ENCODE results near the gene ATP5MC3. TPM values are rescaled to one million over a fixed set of nuclear protein-coding genes. Genes with fewer than 3 reads are reported as not detected.

The ATP5MC3 gene
- total and polyA plus RNA-seq, 2 donors (not counting 3 experiments of a cell fraction or from before 2014, with no cell fraction given), result 201 to 452 TPM

DNA sequence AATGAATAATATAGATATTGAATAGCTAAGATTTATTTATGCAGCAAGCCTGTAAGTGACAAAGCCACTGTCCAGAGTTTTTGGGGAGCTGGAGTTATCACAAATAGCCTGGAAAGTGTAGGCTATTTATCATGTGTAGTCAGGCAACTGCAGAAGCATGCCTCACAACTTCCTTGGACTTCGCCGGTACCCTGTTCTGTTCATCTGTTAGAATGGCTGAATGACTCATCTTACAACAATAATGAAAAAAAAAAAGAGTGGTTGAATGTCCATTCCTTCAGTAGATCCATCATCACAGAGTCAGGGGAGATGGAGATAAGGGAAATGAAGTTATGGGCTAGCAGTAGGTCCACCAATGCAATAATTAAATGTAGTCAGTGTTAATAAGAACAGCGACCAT lies 24.0 kb upstream of the ATP5MC3 start:
- Histone ChIP-seq H3K4me1 (ENCODE audit: control insufficient read depth, extremely low read depth, insufficient read depth, low read length) (no peaks in the 10 kb centered on the region), H2AFZ (ENCODE audit: low read depth, low read length) (no peak overlapping the region), H3K9ac (replicated peaks; ENCODE audit: extremely low read depth, insufficient read depth, low read length) (no peak overlapping the region), H3K79me2 (ENCODE audit: control insufficient read depth, insufficient read depth, low read length) (no peaks in the 10 kb centered on the region), H3K27me3 (ENCODE audit: control insufficient read depth in 2 of 2, insufficient read depth in 2 of 2, low read length in 2 of 2) (peaks cover 0 to 15% of the 10 kb centered on the region in 2 experiments), H3K27ac (ENCODE audit: insufficient read depth, low read depth, low read length) (no peak overlapping the region), H3K36me3 (ENCODE audit: control insufficient read depth in 2 of 2, extremely low read depth in 1 of 2, insufficient read depth in 2 of 2, low read length in 2 of 2) (no peaks in the 10 kb centered on the region), H3K4me2 (ENCODE audit: insufficient read depth, low read length) (no peak overlapping the region), H4K20me1 (replicated peaks; ENCODE audit: control insufficient read depth, extremely low read depth, insufficient read depth, low read length) (no peaks in the 10 kb centered on the region), H3K9me3 (replicated peaks; ENCODE audit: control insufficient read depth, insufficient read depth, low read length) (no peaks in the 10 kb centered on the region), H3K4me3 (replicated peaks in 1 of 3; ENCODE audit: insufficient read depth in 1 of 3, low read depth in 1 of 3, low read length in 3 of 3) (no peak overlapping the region), H3K9me1 (replicated peaks; ENCODE audit: control insufficient read depth, extremely low read depth, insufficient read depth, low read length) (no peaks in the 10 kb centered on the region)
- ChIA-PET CTCF (interaction anchor here (1.3 to 2.8 kb wide), 3 partner anchors 11 to 892 kb away, joined by 3 to 22 read pairs (median 18); no protein-coding TSS in a partner anchor), POLR2A (interaction anchor here (0.6 kb wide), 1 partner anchor 63 kb away, joined by 4 read pairs; no protein-coding TSS in a partner anchor)
- FAIRE-seq, result no peak
- dilution Hi-C loops (cut with MboI; ENCODE audit: extremely low pct_ligation_motif_present, low sequenced_read_pairs), result no loop called here
- peak; percentile 48 for TF ChIP-seq FOS (IDR thresholded peaks at IDR 0.05; ENCODE audit: borderline replicate concordance, insufficient read depth, low read length)
- TF ChIP-seq GATA2 (IDR thresholded peaks at IDR 0.05; ENCODE audit: insufficient read depth, insufficient read length, low read depth, low read length), result no peak
- no peak for TF ChIP-seq POLR2AphosphoS5 (IDR thresholded peaks at IDR 0.05; ENCODE audit: insufficient read depth, low read depth, low read length)
- TF ChIP-seq JUN (IDR thresholded peaks at IDR 0.05; ENCODE audit: borderline replicate concordance, insufficient read depth, insufficient read length, low read depth), result peak; percentile 5
- TF ChIP-seq EZH2 (IDR thresholded peaks at IDR 0.05; ENCODE audit: borderline replicate concordance, low read depth, low read length, severe bottlenecking), result no peak
- intact Hi-C loops (cut with micrococcal nuclease), result no loop called here
- BruUV-seq (replicated peaks), result no TSS peak
- peak; percentile 16 for DNase-seq (ENCODE audit: low read depth, low spot score)

DNA sequence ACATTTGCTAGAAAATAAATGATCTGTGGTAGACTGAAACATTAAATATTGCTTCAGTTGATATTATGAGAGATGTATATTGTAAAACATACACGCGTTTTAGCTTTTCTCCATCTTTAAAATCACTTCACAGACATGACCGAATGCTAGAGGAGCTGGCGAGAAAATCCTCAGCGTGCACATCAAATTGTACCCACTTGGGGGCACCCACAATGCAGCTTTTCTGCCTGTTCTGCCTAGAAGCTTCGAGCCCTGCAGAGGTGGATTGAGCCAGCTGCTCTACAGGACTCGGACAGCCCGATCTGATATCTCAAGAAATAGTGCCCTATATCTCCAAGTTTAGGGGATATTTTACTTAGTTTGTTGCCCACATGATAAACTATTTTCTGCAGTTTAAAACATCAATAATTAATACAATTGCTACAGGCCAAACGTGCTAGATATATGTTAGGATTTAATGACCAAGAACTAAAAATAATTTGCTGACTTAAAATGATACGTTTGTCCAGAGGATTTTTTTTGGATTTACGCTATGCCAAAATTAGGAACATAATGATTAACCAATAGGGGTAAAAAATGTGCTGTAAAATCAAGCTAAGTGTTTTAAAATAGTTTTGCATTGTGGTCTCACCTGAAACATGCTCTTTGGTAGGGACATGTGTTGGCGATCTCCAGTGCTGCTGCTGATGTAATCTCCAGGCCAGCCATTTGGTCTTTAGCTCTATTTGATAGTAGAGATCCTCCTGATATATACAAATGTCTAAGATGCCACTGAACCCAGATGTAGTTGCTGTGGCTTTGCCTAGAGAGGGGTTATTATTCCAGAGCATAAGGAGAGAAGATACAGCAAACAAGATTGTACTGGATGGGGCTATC lies 22.3 kb upstream of the ATP5MC3 start:
- Histone ChIP-seq H3K27ac (ENCODE audit: insufficient read depth, low read depth, low read length) (no peak overlapping the region), H3K9ac (replicated peaks; ENCODE audit: extremely low read depth, insufficient read depth, low read length) (no peak overlapping the region), H3K4me2 (ENCODE audit: insufficient read depth, low read length) (no peak overlapping the region), H3K9me3 (replicated peaks; ENCODE audit: control insufficient read depth, insufficient read depth, low read length) (no peaks in the 10 kb centered on the region), H3K36me3 (ENCODE audit: control insufficient read depth in 2 of 2, extremely low read depth in 1 of 2, insufficient read depth in 2 of 2, low read length in 2 of 2) (no peaks in the 10 kb centered on the region), H2AFZ (ENCODE audit: low read depth, low read length) (no peak overlapping the region), H3K4me3 (replicated peaks in 1 of 3; ENCODE audit: insufficient read depth in 1 of 3, low read depth in 1 of 3, low read length in 3 of 3) (no peak overlapping the region), H4K20me1 (replicated peaks; ENCODE audit: control insufficient read depth, extremely low read depth, insufficient read depth, low read length) (no peaks in the 10 kb centered on the region), H3K27me3 (ENCODE audit: control insufficient read depth in 2 of 2, insufficient read depth in 2 of 2, low read length in 2 of 2) (peaks cover 0 to 13% of the 10 kb centered on the region in 2 experiments), H3K4me1 (ENCODE audit: control insufficient read depth, extremely low read depth, insufficient read depth, low read length) (no peaks in the 10 kb centered on the region), H3K79me2 (ENCODE audit: control insufficient read depth, insufficient read depth, low read length) (no peaks in the 10 kb centered on the region), H3K9me1 (replicated peaks; ENCODE audit: control insufficient read depth, extremely low read depth, insufficient read depth, low read length) (no peaks in the 10 kb centered on the region)
- dilution Hi-C loops (cut with MboI; ENCODE audit: extremely low pct_ligation_motif_present, low sequenced_read_pairs) (no loop called here), intact Hi-C loops (cut with micrococcal nuclease) (loop anchor here (1.0 to 2.0 kb wide), 3 partner anchors 47 to 125 kb away; no protein-coding TSS in a partner anchor)
- FAIRE-seq (peak; percentile 12), DNase-seq (ENCODE audit: low read depth, low spot score) (peak; percentile 54)
- BruUV-seq (replicated peaks), result no TSS peak
- CTCF ChIA-PET, result interaction anchor here (0.6 to 2.8 kb wide), 21 partner anchors 8 to 908 kb away, joined by 3 to 26 read pairs (median 4); no protein-coding TSS in a partner anchor
- TF ChIP-seq, protein P1, sequence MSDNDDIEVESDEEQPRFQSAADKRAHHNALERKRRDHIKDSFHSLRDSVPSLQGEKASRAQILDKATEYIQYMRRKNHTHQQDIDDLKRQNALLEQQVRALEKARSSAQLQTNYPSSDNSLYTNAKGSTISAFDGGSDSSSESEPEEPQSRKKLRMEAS (IDR thresholded peaks at IDR 0.05; ENCODE audit: insufficient read depth, insufficient read length), result no peak
- TF ChIP-seq JUN (IDR thresholded peaks at IDR 0.05; ENCODE audit: borderline replicate concordance, insufficient read depth, insufficient read length, low read depth), result no peak
- TF ChIP-seq CTCF (IDR thresholded peaks at IDR 0.05; ENCODE audit: extremely low read depth in 1 of 2, insufficient read depth in 1 of 2, low read depth in 1 of 2, low read length in 2 of 2), result peak; percentile 39 to 54
- no peak for TF ChIP-seq MYC (IDR thresholded peaks at IDR 0.05; ENCODE audit: low read depth, low read length)
- no peak for TF ChIP-seq POLR2AphosphoS5 (IDR thresholded peaks at IDR 0.05; ENCODE audit: insufficient read depth, low read depth, low read length)
- POLR2A ChIA-PET, result no interaction called here

Measured in endothelial cell of umbilical vein (primary cell).